ENCODE data around the gene NELL1. TPM values are rescaled to one million over a fixed set of nuclear protein-coding genes. Genes with fewer than 3 reads are reported as not detected.

Gene NELL1
- total RNA-seq, 1 experiment from 2014 or later, result 0.22 TPM

- no peak overlapping the region for H3K4me2 ChIP-seq (ENCODE audit: insufficient read depth, insufficient read length, low read length)
- no peak overlapping the region for H2BK12ac ChIP-seq (ENCODE audit: insufficient read length, low read depth, low read length)
- H3K79me1 ChIP-seq (ENCODE audit: insufficient read depth, low read depth, low read length, poor library complexity, severe bottlenecking), result no peaks in the 10 kb centered on the region
- no peak overlapping the region for H2BK5ac ChIP-seq (ENCODE audit: insufficient read length, low read length)
- H3K79me2 ChIP-seq (ENCODE audit: insufficient read depth, low read length), result no peaks in the 10 kb centered on the region
- DNase-seq, result no peak
- H2AK5ac ChIP-seq (ENCODE audit: insufficient read length, low read length), result no peak overlapping the region
- H3K56ac ChIP-seq (ENCODE audit: insufficient read length, low read depth, low read length), result no peak overlapping the region
- TF ChIP-seq CTCF (conservative IDR thresholded peaks at IDR 0.05), result no peak
- no peak overlapping the region for H4K8ac ChIP-seq (replicated peaks; ENCODE audit: insufficient read length, low read depth, low read length)
- no peak overlapping the region for H2BK120ac ChIP-seq (ENCODE audit: low read depth, low read length, poor library complexity, severe bottlenecking)
- H4K20me1 ChIP-seq (ENCODE audit: control insufficient read depth, insufficient read depth, insufficient read length), result no peaks in the 10 kb centered on the region
- H3K9me3 ChIP-seq (ENCODE audit: control insufficient read depth, low read depth, low read length), result no peaks in the 10 kb centered on the region
- Mint-ChIP-seq H3K36me3 (ENCODE audit: insufficient read depth in 1 of 3, low read depth in 3 of 3) (no peaks in the 10 kb centered on the region; a peak in 1 of 7 replicates), H3K27me3 (ENCODE audit: low read depth) (no peaks in the 10 kb centered on the region), H3K9me3 (no peaks in the 10 kb centered on the region; a peak in 1 of 5 replicates), H3K4me1 (peaks cover 10 to 13% of the 10 kb centered on the region in 2 experiments), H3K4me3 (no peak overlapping the region), H3K27ac (no peak overlapping the region)
- H3T11ph ChIP-seq (ENCODE audit: low read length), result no peak overlapping the region
- no peak overlapping the region for H2BK15ac ChIP-seq (ENCODE audit: low read depth, low read length)
- no peak overlapping the region for H4K91ac ChIP-seq (ENCODE audit: insufficient read length, low read depth, low read length)
- no peak overlapping the region for H2BK20ac ChIP-seq (ENCODE audit: low read depth, low read length, poor library complexity, severe bottlenecking)
- H3K27ac ChIP-seq (ENCODE audit: insufficient read length, low read depth, low read length), result no peak overlapping the region
- H3K23ac ChIP-seq (ENCODE audit: insufficient read length, low read depth, low read length), result no peak overlapping the region
- H3K18ac ChIP-seq (ENCODE audit: insufficient read length, low read depth, low read length), result no peak overlapping the region
- no peak overlapping the region for H4K5ac ChIP-seq (ENCODE audit: insufficient read length, low read depth, low read length)
- no peak overlapping the region for H3K4ac ChIP-seq (ENCODE audit: low read depth, low read length)
- H2AFZ ChIP-seq (ENCODE audit: low read length), result no peak overlapping the region
- H3K27me3 ChIP-seq (ENCODE audit: insufficient read depth, low read length), result no peaks in the 10 kb centered on the region
- peaks cover 5% of the 10 kb centered on the region; the same call in 1 of the 2 replicates for H3K4me1 ChIP-seq (ENCODE audit: insufficient read depth, low read length)
- H3K14ac ChIP-seq (ENCODE audit: insufficient read depth, low read length), result no peak overlapping the region
- no peaks in the 10 kb centered on the region for H3K23me2 ChIP-seq (ENCODE audit: insufficient read length, low read depth, low read length, poor library complexity, severe bottlenecking)
- H3K9ac ChIP-seq (ENCODE audit: extremely low read depth, insufficient read length, low read length), result no peak overlapping the region
These were observed 811.9 kb downstream of the NELL1 start for GRCh38 chr11:21481255-21481654.

Measured in H9 (cell line).